H1 (cell line): Measurements from ENCODE around the gene TIMP4. TPM values are rescaled to one million over a fixed set of nuclear protein-coding genes. Genes with fewer than 3 reads are reported as not detected.

Experiments used
- CEBPB ChIP-seq: IDR thresholded peaks from 2 replicates; pipeline ENCODE4 v1.6.1; 2012; ENCODE audit warnings: low read depth, low read length
- CHD1 ChIP-seq: IDR thresholded peaks from 2 replicates; pipeline ENCODE4 v1.6.1; 2012; ENCODE audit warnings: low read depth, low read length, improper control_type of control experiment
- GABPA ChIP-seq: IDR thresholded peaks from 2 replicates; pipeline ENCODE4 v1.6.1; 2011; ENCODE audit warnings: mild to moderate bottlenecking, low read length, moderate library complexity, borderline replicate concordance; ENCODE audit not compliant: insufficient read depth
- GTF2F1 ChIP-seq: IDR thresholded peaks from 2 replicates; pipeline ENCODE4 v1.6.1; 2012; ENCODE audit warnings: low read depth, low read length, improper control_type of control experiment, borderline replicate concordance
- KDM5A ChIP-seq: fragments of 200-600 bp; IDR thresholded peaks from 2 replicates; pipeline ENCODE4 v1.7.1; 2012; ENCODE audit warnings: mild to moderate bottlenecking, low read length, inconsistent platforms, mixed read lengths
- SIRT6 ChIP-seq: IDR thresholded peaks from one replicate; pipeline ENCODE4 v1.7.1; 2012; ENCODE audit warnings: low read length, inconsistent platforms
- SP1 ChIP-seq: IDR thresholded peaks from 2 replicates; pipeline ENCODE4 v1.6.1; 2011; ENCODE audit warnings: low read depth, low read length
- SP2 ChIP-seq: IDR thresholded peaks from 2 replicates; pipeline ENCODE4 v1.6.1; 2012; ENCODE audit warnings: mild to moderate bottlenecking, low read length, inconsistent platforms
- TAF1 ChIP-seq: IDR thresholded peaks from 2 replicates; pipeline ENCODE4 v1.6.1; 2011; ENCODE audit warnings: mild to moderate bottlenecking, low read depth, low read length
- TCF12 ChIP-seq: IDR thresholded peaks from 2 replicates; pipeline ENCODE4 v1.6.1; 2011; ENCODE audit warnings: low read depth, mild to moderate bottlenecking, low read length
- polyA plus RNA-seq, 7 experiments: library from polyadenylated mRNA; depleted of rRNA in 3 of 7; stranded (reverse) in 5 of 7; unstranded in 2 of 7; fragments of >200 nt in 5 of 7; fragments of 200-250 nt in 2 of 7; gene quantifications; 1 replicate in 5 of 7; 2 replicates in 1 of 7; 4 replicates in 1 of 7; pipeline versions ENCODE4 v1.2.1 to v1.2.3, GENCODE V29; 2011 to 2013; ENCODE audit warnings: missing spikeins in 2 of 7, mixed read lengths in 2 of 7
- total RNA-seq: library from RNA; stranded (reverse); fragmentation: NEBNext Ultra II Directional; extraction: Animal tissue kit (Norgen Biotek cat#: 25700); gene quantifications from 2 replicates; pipeline ENCODE4 v1.2.1, GENCODE V29; 2021

The TIMP4 gene
- total and polyA plus RNA-seq, 2 of the 8 experiments (the other 6 are each of a cell fraction or from before 2014, with no cell fraction given), result 5.1 to 8.7 TPM

GRCh38 chr3:12116870-12117269 lies 41.8 kb downstream of the TIMP4 start (continued):
- TF ChIP-seq SIRT6, result no peak
- no peak for TF ChIP-seq SP1
- TF ChIP-seq TAF1, result no peak
- no peak for TF ChIP-seq CEBPB
- TF ChIP-seq KDM5A, result no peak
- TF ChIP-seq SP2, result no peak
- no peak for TF ChIP-seq CHD1
- TF ChIP-seq GABPA, result no peak
- TF ChIP-seq TCF12, result no peak
- no peak for TF ChIP-seq GTF2F1
